ENCODE data around the gene STAP2. TPM values are rescaled to one million over a fixed set of nuclear protein-coding genes. Genes with fewer than 3 reads are reported as not detected.

Gene STAP2
- total RNA-seq, 2 experiments from 2014 or later, result 8.8 to 9.6 TPM

- peaks cover 7% of the 10 kb centered on the region for H3K36me3 Mint-ChIP-seq
- no peak for ATAC-seq
- no peaks in the 10 kb centered on the region for H3K9me3 Mint-ChIP-seq (ENCODE audit: low read depth)
- H3K4me3 Mint-ChIP-seq, result no peak overlapping the region
- DNase-seq, result no peak
- CTCF ChIA-PET, result interaction anchor here (1.4 to 1.7 kb wide), 2 partner anchors 15 to 100 kb away, joined by 7 to 8 read pairs; no protein-coding TSS in a partner anchor
- peaks cover 47% of the 10 kb centered on the region for H3K4me1 Mint-ChIP-seq
- H3K27me3 Mint-ChIP-seq, result no peaks in the 10 kb centered on the region
- H3K27ac Mint-ChIP-seq, result peak overlapping the region; percentile 93
Observed at GRCh38 chr19:4367336-4367723, 28.7 kb upstream of the STAP2 start.

GRCh38 chr19:4366666-4367335, 28.2 kb upstream of the STAP2 start:
- H3K4me1 Mint-ChIP-seq, result peaks cover 42% of the 10 kb centered on the region
- DNase-seq (no peak), ATAC-seq (no peak)
- no peak overlapping the region for H3K4me3 Mint-ChIP-seq
- no peaks in the 10 kb centered on the region for H3K9me3 Mint-ChIP-seq (ENCODE audit: low read depth)
- CTCF ChIA-PET, result interaction anchor here (1.7 to 3.0 kb wide), 2 partner anchors 14 to 99 kb away, joined by 8 to 19 read pairs; no protein-coding TSS in a partner anchor
- no peak overlapping the region for H3K27ac Mint-ChIP-seq
- peaks cover 7% of the 10 kb centered on the region for H3K36me3 Mint-ChIP-seq
- no peaks in the 10 kb centered on the region for H3K27me3 Mint-ChIP-seq

DNA sequence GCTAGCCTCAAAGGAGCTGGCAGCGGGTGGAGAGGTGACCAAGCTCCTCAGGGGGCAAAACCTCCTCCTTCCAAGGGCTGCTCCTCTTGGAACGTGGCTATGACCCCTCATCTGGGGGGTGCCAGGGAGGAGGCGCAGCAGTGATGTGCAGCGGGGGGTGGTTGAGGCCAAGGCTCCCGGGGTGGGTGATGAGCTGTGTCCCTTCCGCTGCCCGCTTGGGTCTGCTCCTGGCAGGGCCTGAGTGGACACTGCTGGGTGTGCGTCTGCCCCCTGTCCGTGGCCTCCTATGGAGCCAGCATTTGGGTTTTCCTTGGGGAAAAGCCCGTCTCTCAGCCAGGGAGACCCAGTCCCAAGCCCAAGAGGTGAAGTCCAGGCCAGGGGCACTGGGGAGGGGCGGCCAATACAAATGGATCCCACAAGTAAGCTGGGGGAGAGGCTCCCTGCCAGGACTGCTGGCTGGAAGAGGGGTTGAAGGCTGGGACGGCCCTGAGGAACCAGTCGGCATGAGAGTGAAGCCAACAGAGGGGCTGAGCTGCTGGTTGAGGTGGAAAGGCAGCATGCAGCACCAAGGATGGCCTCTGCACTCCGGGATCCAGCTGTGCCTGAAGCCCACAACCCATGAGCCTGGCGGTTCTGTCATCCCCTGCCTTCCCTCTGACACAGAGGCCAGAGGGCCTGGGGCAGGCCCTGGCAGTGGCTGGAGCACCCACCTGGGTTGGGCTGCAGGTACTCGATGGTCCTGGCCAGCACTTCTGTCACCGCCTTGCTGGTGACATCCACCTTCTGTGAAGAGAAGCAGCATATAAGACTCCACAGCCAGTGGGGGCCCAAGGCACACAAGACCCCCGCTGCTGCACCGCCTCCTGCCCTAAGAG, 27.4 kb upstream of the STAP2 start:
- H3K27me3 Mint-ChIP-seq, result no peaks in the 10 kb centered on the region
- no peak overlapping the region for H3K27ac Mint-ChIP-seq
- H3K4me1 Mint-ChIP-seq, result peaks cover 35% of the 10 kb centered on the region
- no peak overlapping the region for H3K4me3 Mint-ChIP-seq
- DNase-seq, result no peak
- H3K9me3 Mint-ChIP-seq (ENCODE audit: low read depth), result no peaks in the 10 kb centered on the region
- CTCF ChIA-PET, result interaction anchor here (1.2 to 3.0 kb wide), 4 partner anchors 14 to 99 kb away, joined by 4 to 19 read pairs (median 6); partner anchors contain the start of gene SH3GL1
- H3K36me3 Mint-ChIP-seq, result peaks cover 7% of the 10 kb centered on the region
- no peak for ATAC-seq

DNA sequence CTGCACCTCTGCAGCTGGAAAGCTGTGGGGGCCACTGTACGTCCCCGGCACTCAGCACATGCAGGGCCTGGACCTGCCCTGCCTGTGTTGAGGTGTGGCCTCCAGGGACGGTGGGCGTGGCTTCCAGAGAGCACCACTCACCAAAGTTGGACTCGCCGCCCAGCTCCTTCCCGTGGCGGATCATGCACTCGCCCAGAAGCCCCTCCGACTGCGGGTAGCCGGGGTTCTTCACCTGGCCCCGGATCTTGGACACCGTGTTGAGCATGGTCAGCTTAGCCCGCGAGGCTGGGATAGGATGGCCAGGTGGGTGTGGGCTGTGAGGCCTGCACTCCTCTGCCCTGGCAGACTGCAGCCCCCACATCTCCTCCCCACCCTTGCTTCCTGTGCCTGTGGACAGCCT, 26.7 kb upstream of the STAP2 start:
- no peak for DNase-seq
- H3K27me3 Mint-ChIP-seq, result no peaks in the 10 kb centered on the region
- H3K4me1 Mint-ChIP-seq, result peaks cover 28% of the 10 kb centered on the region
- no peak overlapping the region for H3K4me3 Mint-ChIP-seq
- no peak for ATAC-seq
- peaks cover 7% of the 10 kb centered on the region for H3K36me3 Mint-ChIP-seq
- no peak overlapping the region for H3K27ac Mint-ChIP-seq
- H3K9me3 Mint-ChIP-seq (ENCODE audit: low read depth), result no peaks in the 10 kb centered on the region
- CTCF ChIA-PET, result interaction anchor here (1.2 to 3.0 kb wide), 3 partner anchors 13 to 98 kb away, joined by 4 to 19 read pairs (median 5); partner anchors contain the start of gene SH3GL1

GRCh38 chr19:4363571-4364304, 25.1 kb upstream of the STAP2 start:
- no peak overlapping the region for H3K27ac Mint-ChIP-seq
- H3K36me3 Mint-ChIP-seq, result peaks cover 9% of the 10 kb centered on the region
- no peaks in the 10 kb centered on the region for H3K9me3 Mint-ChIP-seq (ENCODE audit: low read depth)
- peaks cover 13% of the 10 kb centered on the region for H3K4me1 Mint-ChIP-seq
- ATAC-seq (no peak), DNase-seq (no peak)
- no peaks in the 10 kb centered on the region for H3K27me3 Mint-ChIP-seq
- H3K4me3 Mint-ChIP-seq, result no peak overlapping the region
- CTCF ChIA-PET, result interaction anchor here (2.3 to 3.0 kb wide), 3 partner anchors 11 to 21 kb away, joined by 6 to 19 read pairs (median 13); partner anchors contain the start of gene MPND

DNA sequence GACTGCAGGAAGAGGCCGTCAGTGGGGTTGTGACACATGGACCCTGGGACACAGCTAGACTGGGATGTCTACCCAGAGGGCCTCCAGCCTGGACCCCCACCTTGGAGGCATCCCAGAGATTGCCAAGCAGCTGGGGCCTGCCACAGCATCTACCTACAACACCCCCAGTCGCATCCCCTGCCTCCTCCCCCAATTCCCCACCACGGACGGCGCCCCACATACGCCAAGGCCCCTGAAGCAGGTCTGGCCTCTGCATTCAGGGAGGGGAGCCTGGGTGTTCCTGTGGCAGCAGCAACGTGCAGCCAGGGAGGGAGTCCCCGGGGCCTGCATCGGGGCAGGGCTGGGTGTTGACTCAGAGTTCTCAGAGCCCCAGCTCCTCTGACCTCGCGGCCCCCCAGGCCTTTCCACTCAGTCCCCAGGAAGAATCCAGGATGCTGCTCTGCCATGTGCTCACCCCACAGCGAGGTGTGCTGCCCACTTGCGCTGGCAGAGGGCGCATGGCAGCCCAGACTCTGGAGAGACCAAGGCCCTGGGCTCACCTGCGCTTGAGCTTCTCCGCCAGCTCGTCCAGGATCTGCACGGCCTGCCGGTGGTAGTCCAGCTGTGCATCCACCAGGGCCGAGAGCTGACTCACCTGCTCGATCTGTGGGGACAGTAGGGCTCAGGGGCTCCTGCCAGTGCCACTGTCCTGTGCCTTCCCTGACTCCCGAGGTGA, 24.4 kb upstream of the STAP2 start:
- peak; percentile 26 for ATAC-seq
- Mint-ChIP-seq H3K9me3 (ENCODE audit: low read depth) (no peaks in the 10 kb centered on the region), H3K4me3 (no peak overlapping the region), H3K27ac (no peak overlapping the region), H3K27me3 (no peaks in the 10 kb centered on the region), H3K36me3 (peaks cover 9% of the 10 kb centered on the region), H3K4me1 (peaks cover 5% of the 10 kb centered on the region)
- CTCF ChIA-PET, result interaction anchor here (2.3 to 2.5 kb wide), 2 partner anchors 10 to 20 kb away, joined by 6 to 13 read pairs; partner anchors contain the start of gene MPND
- no peak for DNase-seq

DNA sequence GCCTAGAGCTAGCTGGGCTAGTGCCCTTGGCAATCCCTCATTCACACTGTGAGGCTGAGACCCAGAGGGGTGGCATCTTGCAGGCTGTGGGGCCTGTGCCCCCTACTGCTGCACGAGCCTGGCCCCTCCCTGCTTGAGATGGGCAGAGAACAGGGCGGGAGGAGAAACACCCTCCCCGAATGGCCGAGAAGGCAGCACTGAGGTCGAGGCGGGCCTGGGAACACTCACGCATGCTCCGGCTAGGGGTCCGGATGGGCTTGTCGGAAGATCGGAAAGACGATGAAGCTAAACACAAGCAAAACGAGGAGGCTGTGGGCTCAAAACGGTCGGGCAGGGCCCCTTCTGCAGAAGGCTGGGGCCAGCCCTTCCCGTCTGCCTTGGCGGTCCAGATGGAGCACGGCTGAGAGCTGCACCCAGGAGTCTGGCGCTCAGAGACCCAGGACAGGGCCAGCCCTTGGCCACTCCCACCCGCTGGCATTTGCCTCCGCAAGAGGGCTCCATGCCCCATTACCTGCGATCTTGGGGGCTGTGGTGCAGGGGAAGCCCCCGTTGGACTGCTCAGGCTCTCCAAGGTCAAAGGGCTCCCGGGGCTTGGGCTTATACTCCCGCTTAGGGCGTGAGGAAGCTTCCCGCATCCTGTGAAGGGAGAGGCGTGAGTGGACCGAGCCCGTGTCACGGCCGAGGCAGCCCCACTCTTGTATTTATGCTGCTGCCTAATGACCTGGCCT, 23.6 kb upstream of the STAP2 start:
- Mint-ChIP-seq H3K27ac (no peak overlapping the region), H3K36me3 (peaks cover 9% of the 10 kb centered on the region)

GRCh38 chr19:4361152-4362046, 22.8 kb upstream of the STAP2 start:
- H3K4me1 Mint-ChIP-seq, result no peaks in the 10 kb centered on the region
- H3K9me3 Mint-ChIP-seq (ENCODE audit: low read depth), result no peaks in the 10 kb centered on the region
- ATAC-seq (no peak), DNase-seq (no peak)
- peaks cover 4% of the 10 kb centered on the region for H3K36me3 Mint-ChIP-seq
- no peaks in the 10 kb centered on the region for H3K27me3 Mint-ChIP-seq
- no peak overlapping the region for H3K27ac Mint-ChIP-seq
- H3K4me3 Mint-ChIP-seq, result no peak overlapping the region
- CTCF ChIA-PET, result interaction anchor here (0.9 to 2.5 kb wide), 3 partner anchors 9 to 39 kb away, joined by 3 to 13 read pairs (median 4); partner anchors contain the start of gene SH3GL1

More for the DNA sequence above, 23.6 kb upstream of the STAP2 start:
- Mint-ChIP-seq H3K4me3 (no peak overlapping the region), H3K4me1 (peaks cover 1% of the 10 kb centered on the region), H3K27me3 (no peaks in the 10 kb centered on the region), H3K9me3 (ENCODE audit: low read depth) (no peaks in the 10 kb centered on the region)
- CTCF ChIA-PET, result interaction anchor here (0.9 to 2.5 kb wide), 4 partner anchors 10 to 38 kb away, joined by 3 to 13 read pairs (median 5); partner anchors contain the start of genes MPND and SH3GL1
- no peak for DNase-seq
- ATAC-seq, result no peak

DNA sequence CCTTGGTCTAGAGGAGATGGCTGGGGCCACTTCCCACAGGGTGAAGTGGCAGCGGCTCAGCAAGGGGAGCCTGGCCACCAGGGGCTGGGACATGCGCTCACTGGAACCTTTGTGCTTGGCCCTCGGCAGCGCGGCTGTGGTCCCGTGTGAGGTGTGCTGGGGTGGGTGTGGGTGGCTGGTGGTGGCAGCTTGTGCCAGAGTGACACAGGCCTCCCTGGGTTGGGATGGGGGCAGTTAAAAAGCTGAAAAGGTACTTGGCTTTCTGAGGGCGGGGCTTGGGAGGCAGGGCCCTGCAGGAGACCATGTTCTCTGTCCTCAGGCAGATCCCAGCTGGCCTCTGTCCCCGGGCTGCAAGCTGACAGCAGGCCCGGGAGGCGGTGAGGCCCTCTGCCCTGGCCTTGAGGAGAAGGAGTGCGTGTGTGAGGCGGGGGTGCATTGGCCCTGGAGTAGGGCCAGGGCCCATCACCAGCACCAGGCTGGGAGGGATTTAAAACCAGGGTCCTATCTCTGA, 22.1 kb upstream of the STAP2 start:
- DNase-seq (no peak), ATAC-seq (no peak)
- H3K9me3 Mint-ChIP-seq (ENCODE audit: low read depth), result no peaks in the 10 kb centered on the region
- H3K4me1 Mint-ChIP-seq, result no peaks in the 10 kb centered on the region
- no peaks in the 10 kb centered on the region for H3K27me3 Mint-ChIP-seq
- CTCF ChIA-PET, result interaction anchor here (1.8 to 2.9 kb wide), 3 partner anchors 8 to 94 kb away, joined by 4 to 13 read pairs (median 12); partner anchors contain the start of gene SH3GL1
- peaks cover 3% of the 10 kb centered on the region for H3K36me3 Mint-ChIP-seq
- H3K4me3 Mint-ChIP-seq, result no peak overlapping the region
- no peak overlapping the region for H3K27ac Mint-ChIP-seq

GRCh38 chr19:4360081-4360569, 21.5 kb upstream of the STAP2 start:
- Mint-ChIP-seq H3K4me3 (no peak overlapping the region), H3K27ac (no peak overlapping the region), H3K36me3 (peaks cover 3% of the 10 kb centered on the region), H3K4me1 (no peaks in the 10 kb centered on the region), H3K9me3 (ENCODE audit: low read depth) (no peaks in the 10 kb centered on the region), H3K27me3 (no peaks in the 10 kb centered on the region)
- DNase-seq (no peak), ATAC-seq (no peak)
- CTCF ChIA-PET, result interaction anchor here (1.8 to 2.9 kb wide), 2 partner anchors 40 to 93 kb away, joined by 4 to 12 read pairs; partner anchors contain the start of gene SH3GL1

GRCh38 chr19:4359627-4360000, 21.0 kb upstream of the STAP2 start:
- CTCF ChIA-PET, result interaction anchor here (2.9 kb wide), 1 partner anchor 92 kb away, joined by 12 read pairs; no protein-coding TSS in a partner anchor
- Mint-ChIP-seq H3K27me3 (no peaks in the 10 kb centered on the region), H3K4me3 (no peak overlapping the region), H3K9me3 (ENCODE audit: low read depth) (no peaks in the 10 kb centered on the region), H3K4me1 (no peaks in the 10 kb centered on the region), H3K27ac (no peak overlapping the region), H3K36me3 (peaks cover 3% of the 10 kb centered on the region)
- ATAC-seq (no peak), DNase-seq (no peak)
